ENCODE measurements around the gene CST3. TPM values are rescaled to one million over a fixed set of nuclear protein-coding genes. Genes with fewer than 3 reads are reported as not detected.
"Not testable (repeated sequence)": the region's sequence is repeated elsewhere in the genome, so short reads cannot be mapped to it uniquely, and the experiment has no call there.

CST3 gene
- total RNA-seq, 4 donors from 2014 or later = 870 to 2,325 (median 1,540) TPM

DNA sequence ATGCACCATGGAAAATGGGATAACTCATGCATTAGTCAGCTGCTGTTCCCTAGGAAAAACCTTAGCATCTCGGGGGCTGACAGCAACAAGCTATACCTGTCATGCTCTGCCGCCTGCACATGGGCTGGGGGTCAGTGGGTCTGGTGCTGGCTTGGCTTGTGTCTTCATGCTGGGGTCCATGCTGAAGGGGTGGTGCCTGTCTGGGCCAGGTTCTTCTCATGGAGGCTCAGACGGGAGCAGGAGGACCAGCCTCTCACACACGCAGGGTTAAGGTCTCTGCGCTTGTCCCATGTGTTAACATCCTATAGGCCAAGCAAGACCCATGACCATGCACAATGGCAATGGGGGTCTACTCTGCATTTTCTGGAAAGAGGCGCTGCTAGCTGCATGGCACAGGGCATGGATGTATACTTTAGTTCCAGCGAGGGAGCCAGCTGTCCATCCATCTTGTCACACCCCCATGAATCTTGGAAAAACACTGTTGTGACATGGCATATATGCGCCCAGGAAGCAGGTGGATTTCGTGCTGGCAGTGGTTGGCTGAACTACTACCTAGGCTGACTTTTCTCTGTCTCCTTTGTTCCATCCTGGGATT, 24.6 kb upstream of the CST3 start:
- H3K4me1 ChIP-seq = peaks cover 0 to 21% (median 0%) of the 10 kb centered on the region in 4 donors
- no peak overlapping the region for H3K4me3 ChIP-seq
- H3K27ac ChIP-seq = no peak overlapping the region
- DNase-seq (ENCODE audit: low spot score in 2 of 2) = no peak
- H3K9me3 ChIP-seq = no peaks in the 10 kb centered on the region
- no peaks in the 10 kb centered on the region for H3K36me3 ChIP-seq
- WGBS, 2 donors = 94 to 97% methylated on average over 9 of the region's 9 CpGs
- TF ChIP-seq EP300 (IDR thresholded peaks at IDR 0.05) = no peak
- TF ChIP-seq POLR2A (IDR thresholded peaks at IDR 0.05) = no peak
- TF ChIP-seq, protein P1, sequence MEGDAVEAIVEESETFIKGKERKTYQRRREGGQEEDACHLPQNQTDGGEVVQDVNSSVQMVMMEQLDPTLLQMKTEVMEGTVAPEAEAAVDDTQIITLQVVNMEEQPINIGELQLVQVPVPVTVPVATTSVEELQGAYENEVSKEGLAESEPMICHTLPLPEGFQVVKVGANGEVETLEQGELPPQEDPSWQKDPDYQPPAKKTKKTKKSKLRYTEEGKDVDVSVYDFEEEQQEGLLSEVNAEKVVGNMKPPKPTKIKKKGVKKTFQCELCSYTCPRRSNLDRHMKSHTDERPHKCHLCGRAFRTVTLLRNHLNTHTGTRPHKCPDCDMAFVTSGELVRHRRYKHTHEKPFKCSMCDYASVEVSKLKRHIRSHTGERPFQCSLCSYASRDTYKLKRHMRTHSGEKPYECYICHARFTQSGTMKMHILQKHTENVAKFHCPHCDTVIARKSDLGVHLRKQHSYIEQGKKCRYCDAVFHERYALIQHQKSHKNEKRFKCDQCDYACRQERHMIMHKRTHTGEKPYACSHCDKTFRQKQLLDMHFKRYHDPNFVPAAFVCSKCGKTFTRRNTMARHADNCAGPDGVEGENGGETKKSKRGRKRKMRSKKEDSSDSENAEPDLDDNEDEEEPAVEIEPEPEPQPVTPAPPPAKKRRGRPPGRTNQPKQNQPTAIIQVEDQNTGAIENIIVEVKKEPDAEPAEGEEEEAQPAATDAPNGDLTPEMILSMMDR (IDR thresholded peaks at IDR 0.05) = no peak
- H3K27me3 ChIP-seq = no peaks in the 10 kb centered on the region

- Histone ChIP-seq H3K36me3 (no peaks in the 10 kb centered on the region), H3K4me3 (no peak overlapping the region), H3K27me3 (no peaks in the 10 kb centered on the region), H3K4me1 (peaks cover 0 to 23% (median 6%) of the 10 kb centered on the region in 4 donors), H3K9me3 (no peaks in the 10 kb centered on the region), H3K27ac (no peak overlapping the region)
- 89 to 94% methylated on average over 6 of the region's 6 CpGs for WGBS, 2 donors
- DNase-seq (ENCODE audit: low spot score in 2 of 2) = no peak
- no peak for TF ChIP-seq EP300 (IDR thresholded peaks at IDR 0.05)
- no peak for TF ChIP-seq POLR2A (IDR thresholded peaks at IDR 0.05)
- TF ChIP-seq, protein P1 (IDR thresholded peaks at IDR 0.05) = no peak
Observed at GRCh38 chr20:23661002-23661429, 23.3 kb upstream of the CST3 start.

- Histone ChIP-seq H3K9me3 (no peaks in the 10 kb centered on the region), H3K36me3 (no peaks in the 10 kb centered on the region), H3K27me3 (no peaks in the 10 kb centered on the region), H3K4me1 (peaks cover 0 to 31% (median 14%) of the 10 kb centered on the region in 4 donors), H3K4me3 (no peak overlapping the region), H3K27ac (peak overlapping the region in 1 of 4 donors; percentile 38)
- TF ChIP-seq, protein P1 (IDR thresholded peaks at IDR 0.05) = no peak
- peak in 1 of 2 donors; percentile 21 for TF ChIP-seq EP300 (IDR thresholded peaks at IDR 0.05)
- peak in 1 of 2 donors; percentile 54 for DNase-seq (ENCODE audit: low spot score in 2 of 2)
- 54 to 55% methylated on average over 8 of the region's 8 CpGs for WGBS, 2 donors
Observed at GRCh38 chr20:23659989-23660837, 22.5 kb upstream of the CST3 start.

GRCh38 chr20:23659610-23659988, 21.8 kb upstream of the CST3 start:
- H3K36me3 ChIP-seq; H3K27ac ChIP-seq; H3K4me3 ChIP-seq; DNase-seq (ENCODE audit: low spot score in 2 of 2); H3K9me3 ChIP-seq; H3K27me3 ChIP-seq: not testable (repeated sequence)
- peaks cover 0 to 37% (median 20%) of the 10 kb centered on the region in 4 donors for H3K4me1 ChIP-seq
- WGBS, 2 donors = 90 to 93% methylated on average over 2 of the region's 2 CpGs

DNA sequence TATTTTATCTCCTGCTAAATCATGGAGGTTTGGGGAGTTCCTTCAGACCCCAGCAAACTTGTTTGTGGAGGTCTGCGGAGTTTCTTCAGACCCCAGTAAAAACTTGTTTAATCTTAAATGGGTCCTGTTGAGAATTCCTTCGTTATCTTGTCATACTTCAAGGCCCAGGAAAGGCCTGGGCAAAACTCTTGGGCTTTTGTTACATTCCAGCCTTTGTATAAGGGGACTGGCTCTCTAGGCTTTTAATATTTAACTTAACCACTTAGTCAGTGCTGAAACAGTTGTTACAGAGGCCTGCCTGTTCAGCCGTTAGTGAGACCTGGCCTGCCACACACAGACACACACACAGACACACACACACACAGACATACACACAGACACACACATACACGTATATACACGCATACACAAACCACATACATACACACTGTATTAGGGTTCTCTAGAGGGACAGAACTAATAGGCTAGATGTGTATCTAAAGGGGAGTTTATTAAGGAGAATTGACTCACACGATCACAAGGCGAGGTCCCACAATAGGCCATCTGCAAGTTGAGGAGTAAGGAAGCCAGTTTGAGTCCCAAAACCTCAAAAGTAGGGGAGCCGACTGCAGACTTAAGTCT, 21.3 kb upstream of the CST3 start:
- 86 to 92% methylated on average over 8 of the region's 8 CpGs for WGBS, 2 donors
- no peak for TF ChIP-seq POLR2A (IDR thresholded peaks at IDR 0.05)
- no peak for TF ChIP-seq EP300 (IDR thresholded peaks at IDR 0.05)

GRCh38 chr20:23658336-23658735, 20.6 kb upstream of the CST3 start:
- 56 to 77% methylated on average over 2 of the region's 2 CpGs for WGBS, 2 donors
- Histone ChIP-seq H3K9me3 (no peaks in the 10 kb centered on the region), H3K4me3 (no peak overlapping the region), H3K27ac (no peak overlapping the region), H3K4me1 (peaks cover 7 to 50% (median 32%) of the 10 kb centered on the region in 4 donors), H3K36me3 (no peaks in the 10 kb centered on the region), H3K27me3 (no peaks in the 10 kb centered on the region)
- no peak for TF ChIP-seq POLR2A (IDR thresholded peaks at IDR 0.05)
- TF ChIP-seq, protein P1 (IDR thresholded peaks at IDR 0.05) = no peak
- DNase-seq (ENCODE audit: low spot score in 2 of 2) = no peak

More for the DNA sequence above, 21.3 kb upstream of the CST3 start:
- no peak for DNase-seq (ENCODE audit: low spot score in 2 of 2)
- Histone ChIP-seq H3K4me1 (peaks cover 3 to 42% (median 25%) of the 10 kb centered on the region in 4 donors), H3K9me3 (no peaks in the 10 kb centered on the region), H3K27ac (no peak overlapping the region), H3K36me3 (no peaks in the 10 kb centered on the region), H3K27me3 (no peaks in the 10 kb centered on the region), H3K4me3 (no peak overlapping the region)
